Body of pancreas (tissue), 4 donors: ENCODE data around the gene ELL3. TPM values are rescaled to one million over a fixed set of nuclear protein-coding genes. Genes with fewer than 3 reads are reported as not detected.

ENCODE experiments used
- ATAC-seq: fragments of 150-250 bp; one replicate; pipeline ENCODE4 v1.9.1; 2016
- DNase-seq, 4 donors: peaks; one replicate each; pipeline ENCODE4 v3.0.0-alpha.2; 2019
- H3K27ac ChIP-seq, 4 donors: fragments of 200-600 bp; sonication (generic); 1 replicate in 3 of 4; 2 replicates in 1 of 4; pipeline versions ENCODE4 v1.5.1 to v1.6.1; 2016 to 2019; ENCODE audit warnings: mild to moderate bottlenecking in 1 of 4, mixed read lengths in 1 of 4, moderate library complexity in 1 of 4
- H3K27me3 ChIP-seq, 2 donors: fragments of 200-600 bp; sonication (generic); one replicate each; pipeline ENCODE4 v1.6.0; 2016; ENCODE audit warnings: mild to moderate bottlenecking in 1 of 2
- H3K36me3 ChIP-seq, 2 donors: fragments of 200-600 bp; sonication (generic); replicated peaks in 1 of 2; 2 replicates each; pipeline ENCODE4 v1.5.1; 2016; ENCODE audit warnings: low read depth in 2 of 2; ENCODE audit not compliant: insufficient read depth in 1 of 2
- H3K4me1 ChIP-seq: fragments of 200-600 bp; sonication (generic); one replicate; pipeline ENCODE4 v1.6.0; 2016
- H3K4me3 ChIP-seq, 2 donors: fragments of 200-600 bp; sonication (generic); 1 replicate in 1 of 2; 2 replicates in 1 of 2; pipeline ENCODE4 v1.5.1; 2016 to 2019
- H3K9me3 ChIP-seq, 3 donors: fragments of 200-600 bp; sonication (generic); 1 replicate in 2 of 3; 2 replicates in 1 of 3; pipeline ENCODE4 v1.5.1; 2016
- CTCF ChIP-seq, 7 experiments: fragments of 450-650 bp in 4 of 7; fragments of 200-600 bp in 3 of 7; sonication (generic) in 3 of 7; IDR thresholded peaks; one replicate each; pipeline ENCODE4 v1.5.1; 2016 to 2019; ENCODE audit warnings: antibody characterized with exemption in 7 of 7
- POLR2A ChIP-seq, 3 donors: fragments of 450-650 bp; IDR thresholded peaks; one replicate each; pipeline ENCODE4 v1.6.1; 2016; ENCODE audit warnings: antibody characterized with exemption in 3 of 3, mild to moderate bottlenecking in 2 of 3
- WGBS, 2 donors: methylation state at CpG; one replicate each; pipeline ENCODE4 v1.1.5; 2017; 5-methylcytosine and 5-hydroxymethylcytosine counted together
- intact Hi-C: fragments of 100-400 bp; cut with DNase I; formaldehyde crosslinking; loops from one replicate; pipeline ENCODE4 v1.15.1; 2023
- total RNA-seq, 2 donors: library from RNA; depleted of rRNA; stranded (reverse); fragments of >200 nt; gene quantifications; one replicate each; pipeline ENCODE4 v1.1.0, GENCODE V29; 2016

The ELL3 gene
- total RNA-seq, 2 donors from 2014 or later, result 4.9 to 29.1 TPM

GRCh38 chr15:43800286-43801141, 23.7 kb upstream of the ELL3 start, which contains the start of gene HYPK:
HYPK (plus strand) TSS chr15:43800599; CDS start chr15:43800623, 24 bp downstream.
- TF ChIP-seq POLR2A (IDR thresholded peaks at IDR 0.05) (peak; percentile 47 to 89 (median 86)), CTCF (IDR thresholded peaks at IDR 0.05) (no peak)
- peak; percentile 93 for ATAC-seq
- Histone ChIP-seq H3K27me3 (no peaks in the 10 kb centered on the region), H3K9me3 (no peaks in the 10 kb centered on the region), H3K4me1 (peaks cover 54% of the 10 kb centered on the region), H3K36me3 (peaks cover 0 to 6% of the 10 kb centered on the region in 2 donors), H3K4me3 (peak within 1 kb of the TSS; percentile 43 to 86), H3K27ac (peak within 1 kb of the TSS; percentile 80 to 94 (median 86))
- DNase-seq, result peak; percentile 93 to 95 (median 94)
- 8 to 12% methylated on average over 38 to 44 of the region's 44 CpGs for WGBS, 2 donors
- intact Hi-C loops, result no loop called here

GRCh38 chr15:43799945-43800285, 23.1 kb upstream of the ELL3 start, which contains the start of gene SERINC4:
SERINC4 (minus strand) TSS chr15:43800220; CDS start chr15:43799986, 234 bp downstream.
- ATAC-seq (peak; percentile 1), DNase-seq (no peak)
- intact Hi-C loops, result no loop called here
- Histone ChIP-seq H3K27me3 (no peaks in the 10 kb centered on the region), H3K36me3 (peaks cover 0 to 3% of the 10 kb centered on the region in 2 donors), H3K4me3 (peak within 1 kb of the TSS; percentile 43 to 86), H3K4me1 (peaks cover 60% of the 10 kb centered on the region), H3K27ac (peak within 1 kb of the TSS; percentile 80 to 94 (median 86)), H3K9me3 (no peaks in the 10 kb centered on the region)
- WGBS, 2 donors, result 90 to 97% methylated on average over 6 to 8 of the region's 8 CpGs
- no peak for TF ChIP-seq POLR2A (IDR thresholded peaks at IDR 0.05)
- no peak for TF ChIP-seq CTCF (IDR thresholded peaks at IDR 0.05)

GRCh38 chr15:43799209-43799944, 22.6 kb upstream of the ELL3 start:
- peaks cover 2 to 3% of the 10 kb centered on the region in 2 donors for H3K36me3 ChIP-seq

GRCh38 chr15:43796566-43796965, 19.8 kb upstream of the ELL3 start:
- H3K27ac ChIP-seq, result no peak overlapping the region
- no peak for ATAC-seq
- peaks cover 74% of the 10 kb centered on the region for H3K4me1 ChIP-seq
- H3K4me3 ChIP-seq, result no peak overlapping the region
- WGBS, 2 donors, result 86 to 92% methylated on average over 3 of the region's 3 CpGs
- no peak for TF ChIP-seq CTCF (IDR thresholded peaks at IDR 0.05)
- TF ChIP-seq POLR2A (IDR thresholded peaks at IDR 0.05), result no peak
- H3K27me3 ChIP-seq, result no peaks in the 10 kb centered on the region
- no peak for DNase-seq
- H3K36me3 ChIP-seq, result peaks cover 3 to 7% of the 10 kb centered on the region in 2 donors
- intact Hi-C loops, result no loop called here
- H3K9me3 ChIP-seq, result no peaks in the 10 kb centered on the region

More at GRCh38 chr15:43799209-43799944, 22.6 kb upstream of the ELL3 start:
- WGBS, 2 donors, result 79 to 85% methylated on average over 15 to 16 of the region's 16 CpGs
- Histone ChIP-seq H3K4me1 (peaks cover 66% of the 10 kb centered on the region), H3K9me3 (no peaks in the 10 kb centered on the region), H3K4me3 (no peak overlapping the region), H3K27ac (peak overlapping the region; percentile 80 to 94 (median 86)), H3K27me3 (no peaks in the 10 kb centered on the region)
- peak in 2 of 4 donors; percentile 17 to 23 for DNase-seq
- intact Hi-C loops, result no loop called here
- ATAC-seq, result no peak
- TF ChIP-seq POLR2A (IDR thresholded peaks at IDR 0.05) (no peak), CTCF (IDR thresholded peaks at IDR 0.05) (no peak)
